ENCODE measurements around the gene FRAS1.

The FRAS1 gene

GRCh38 chr4:78047366-78047765 is 9.8 kb upstream of the FRAS1 start:
- no peak for TF ChIP-seq POLR2AphosphoS5 (IDR thresholded peaks at IDR 0.05; ENCODE audit: low read depth, low read length)
- TF ChIP-seq, protein P1, sequence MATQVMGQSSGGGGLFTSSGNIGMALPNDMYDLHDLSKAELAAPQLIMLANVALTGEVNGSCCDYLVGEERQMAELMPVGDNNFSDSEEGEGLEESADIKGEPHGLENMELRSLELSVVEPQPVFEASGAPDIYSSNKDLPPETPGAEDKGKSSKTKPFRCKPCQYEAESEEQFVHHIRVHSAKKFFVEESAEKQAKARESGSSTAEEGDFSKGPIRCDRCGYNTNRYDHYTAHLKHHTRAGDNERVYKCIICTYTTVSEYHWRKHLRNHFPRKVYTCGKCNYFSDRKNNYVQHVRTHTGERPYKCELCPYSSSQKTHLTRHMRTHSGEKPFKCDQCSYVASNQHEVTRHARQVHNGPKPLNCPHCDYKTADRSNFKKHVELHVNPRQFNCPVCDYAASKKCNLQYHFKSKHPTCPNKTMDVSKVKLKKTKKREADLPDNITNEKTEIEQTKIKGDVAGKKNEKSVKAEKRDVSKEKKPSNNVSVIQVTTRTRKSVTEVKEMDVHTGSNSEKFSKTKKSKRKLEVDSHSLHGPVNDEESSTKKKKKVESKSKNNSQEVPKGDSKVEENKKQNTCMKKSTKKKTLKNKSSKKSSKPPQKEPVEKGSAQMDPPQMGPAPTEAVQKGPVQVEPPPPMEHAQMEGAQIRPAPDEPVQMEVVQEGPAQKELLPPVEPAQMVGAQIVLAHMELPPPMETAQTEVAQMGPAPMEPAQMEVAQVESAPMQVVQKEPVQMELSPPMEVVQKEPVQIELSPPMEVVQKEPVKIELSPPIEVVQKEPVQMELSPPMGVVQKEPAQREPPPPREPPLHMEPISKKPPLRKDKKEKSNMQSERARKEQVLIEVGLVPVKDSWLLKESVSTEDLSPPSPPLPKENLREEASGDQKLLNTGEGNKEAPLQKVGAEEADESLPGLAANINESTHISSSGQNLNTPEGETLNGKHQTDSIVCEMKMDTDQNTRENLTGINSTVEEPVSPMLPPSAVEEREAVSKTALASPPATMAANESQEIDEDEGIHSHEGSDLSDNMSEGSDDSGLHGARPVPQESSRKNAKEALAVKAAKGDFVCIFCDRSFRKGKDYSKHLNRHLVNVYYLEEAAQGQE (IDR thresholded peaks at IDR 0.05; ENCODE audit: insufficient read depth in 1 of 2, low read depth in 2 of 2, low read length in 2 of 2), result no peak
- TF ChIP-seq FOXP2 (optimal IDR thresholded peaks at IDR 0.05; ENCODE audit: borderline replicate concordance, extremely low read depth, extremely low read length, insufficient read depth), result no peak
- no peak for TF ChIP-seq TAF1 (IDR thresholded peaks at IDR 0.05; ENCODE audit: borderline replicate concordance, insufficient read depth, low read length)
- no peak for TF ChIP-seq SIN3A (IDR thresholded peaks at IDR 0.05; ENCODE audit: borderline replicate concordance, insufficient read depth, low read length)

GRCh38 chr4:78056265-78057129 is 626 bp upstream of the FRAS1 start:
- TF ChIP-seq, protein P1 (IDR thresholded peaks at IDR 0.05; ENCODE audit: insufficient read depth in 1 of 2, low read depth in 2 of 2, low read length in 2 of 2), result no peak
- TF ChIP-seq SIN3A (IDR thresholded peaks at IDR 0.05; ENCODE audit: borderline replicate concordance, insufficient read depth, low read length) (no peak; the same call in 1 of the 2 replicates), POLR2AphosphoS5 (IDR thresholded peaks at IDR 0.05; ENCODE audit: low read depth, low read length) (no peak), FOXP2 (optimal IDR thresholded peaks at IDR 0.05; ENCODE audit: borderline replicate concordance, extremely low read depth, extremely low read length, insufficient read depth) (peak; percentile 47), TAF1 (IDR thresholded peaks at IDR 0.05; ENCODE audit: borderline replicate concordance, insufficient read depth, low read length) (peak; percentile 16; the same call in 1 of the 2 replicates)

DNA sequence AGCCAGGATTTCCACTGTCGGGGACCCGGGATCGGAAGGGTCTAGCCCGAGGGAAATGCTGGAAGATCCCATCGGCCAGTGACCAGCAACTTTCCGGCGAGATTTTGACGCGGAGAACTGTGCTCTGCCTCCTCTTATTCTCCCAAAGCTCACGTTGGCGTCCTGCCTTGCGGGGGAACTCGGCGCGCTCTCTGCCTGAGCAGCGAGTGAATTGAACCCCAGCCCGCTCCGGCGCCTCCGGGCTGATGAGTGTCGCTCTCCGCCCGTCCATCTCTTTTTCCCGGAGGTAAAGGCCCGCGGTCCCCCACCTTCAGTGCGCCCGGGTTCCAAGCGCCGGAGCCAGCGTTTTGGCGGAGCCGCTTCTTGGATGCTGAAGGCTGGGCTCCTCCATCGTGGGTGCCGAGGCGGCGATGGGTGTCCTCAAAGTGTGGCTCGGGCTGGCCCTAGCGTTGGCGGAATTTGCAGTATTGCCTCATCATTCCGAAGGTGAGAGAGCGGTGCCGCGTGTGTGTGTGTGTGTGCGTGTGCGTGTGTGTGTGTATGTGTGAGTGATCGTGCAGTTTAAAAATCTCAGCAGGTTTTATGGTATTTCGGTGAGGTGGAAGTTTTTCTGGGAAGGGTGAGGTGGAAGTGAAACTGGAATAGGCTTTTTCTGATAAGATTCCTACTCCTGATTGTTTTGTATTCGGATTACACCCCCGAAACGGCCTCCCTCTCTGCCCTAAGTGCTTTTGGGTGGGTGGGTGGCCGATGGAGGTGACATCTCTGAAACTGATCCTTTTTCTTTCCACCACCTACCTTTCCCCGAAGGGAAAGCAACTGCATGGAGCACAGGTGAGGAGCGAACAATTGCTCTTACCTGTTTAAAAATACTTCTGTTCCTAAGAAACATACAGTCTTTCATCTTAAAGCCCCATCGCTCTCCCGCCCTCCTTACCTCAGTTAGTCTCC is 752 bp downstream of the FRAS1 start:
- TF ChIP-seq POLR2AphosphoS5 (IDR thresholded peaks at IDR 0.05; ENCODE audit: low read depth, low read length) (no peak), SIN3A (IDR thresholded peaks at IDR 0.05; ENCODE audit: borderline replicate concordance, insufficient read depth, low read length) (no peak), TAF1 (IDR thresholded peaks at IDR 0.05; ENCODE audit: borderline replicate concordance, insufficient read depth, low read length) (no peak), FOXP2 (optimal IDR thresholded peaks at IDR 0.05; ENCODE audit: borderline replicate concordance, extremely low read depth, extremely low read length, insufficient read depth) (no peak)
- TF ChIP-seq, protein P1 (IDR thresholded peaks at IDR 0.05; ENCODE audit: insufficient read depth in 1 of 2, low read depth in 2 of 2, low read length in 2 of 2), result no peak

GRCh38 chr4:78058591-78059523 is 1.7 kb downstream of the FRAS1 start:
- no peak for TF ChIP-seq POLR2AphosphoS5 (IDR thresholded peaks at IDR 0.05; ENCODE audit: low read depth, low read length)
- no peak for TF ChIP-seq SIN3A (IDR thresholded peaks at IDR 0.05; ENCODE audit: borderline replicate concordance, insufficient read depth, low read length)
- no peak for TF ChIP-seq TAF1 (IDR thresholded peaks at IDR 0.05; ENCODE audit: borderline replicate concordance, insufficient read depth, low read length)
- no peak for TF ChIP-seq FOXP2 (optimal IDR thresholded peaks at IDR 0.05; ENCODE audit: borderline replicate concordance, extremely low read depth, extremely low read length, insufficient read depth)
- TF ChIP-seq, protein P1 (IDR thresholded peaks at IDR 0.05; ENCODE audit: insufficient read depth in 1 of 2, low read depth in 2 of 2, low read length in 2 of 2), result no peak

Data from PFSK-1 (cell line).